GM18507 (cell line): ENCODE measurements around the gene THPO.

Source experiments
- DNase-seq: peaks from one replicate; pipeline ENCODE4 v3.0.0; 2011; ENCODE audit warnings: low read depth; ENCODE audit not compliant: insufficient read length; ENCODE audit errors: extremely low spot score
- FAIRE-seq: peaks from 2 replicates; lab custom pipeline; 2011; peaks lifted over from hg19 to GRCh38; lab: Jason Lieb, UNC

The THPO gene

DNA sequence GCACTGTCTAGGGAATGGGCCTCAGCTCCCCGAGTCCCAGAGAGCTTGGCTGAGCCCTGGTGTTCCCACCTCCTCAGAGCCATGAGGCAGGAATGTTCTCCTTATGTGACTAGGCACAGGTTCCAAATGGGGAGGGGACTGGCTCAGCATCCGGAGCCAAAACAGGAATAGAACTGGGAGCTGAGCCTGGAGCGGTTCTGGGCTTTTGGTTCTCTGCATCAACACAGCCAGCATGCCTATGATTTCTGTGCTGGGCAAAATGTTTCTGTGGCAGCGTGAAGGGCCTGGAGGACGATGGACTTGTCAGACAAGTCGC, 40.6 kb downstream of the THPO start, which contains the start of gene FAM131A:
Gene FAM131A, plus strand, starts transcription at position 202 of the 316 bp plus-strand sequence. Its CDS starts 31 bp downstream, at position 233.
- FAIRE-seq (no peak), DNase-seq (no peak)

DNA sequence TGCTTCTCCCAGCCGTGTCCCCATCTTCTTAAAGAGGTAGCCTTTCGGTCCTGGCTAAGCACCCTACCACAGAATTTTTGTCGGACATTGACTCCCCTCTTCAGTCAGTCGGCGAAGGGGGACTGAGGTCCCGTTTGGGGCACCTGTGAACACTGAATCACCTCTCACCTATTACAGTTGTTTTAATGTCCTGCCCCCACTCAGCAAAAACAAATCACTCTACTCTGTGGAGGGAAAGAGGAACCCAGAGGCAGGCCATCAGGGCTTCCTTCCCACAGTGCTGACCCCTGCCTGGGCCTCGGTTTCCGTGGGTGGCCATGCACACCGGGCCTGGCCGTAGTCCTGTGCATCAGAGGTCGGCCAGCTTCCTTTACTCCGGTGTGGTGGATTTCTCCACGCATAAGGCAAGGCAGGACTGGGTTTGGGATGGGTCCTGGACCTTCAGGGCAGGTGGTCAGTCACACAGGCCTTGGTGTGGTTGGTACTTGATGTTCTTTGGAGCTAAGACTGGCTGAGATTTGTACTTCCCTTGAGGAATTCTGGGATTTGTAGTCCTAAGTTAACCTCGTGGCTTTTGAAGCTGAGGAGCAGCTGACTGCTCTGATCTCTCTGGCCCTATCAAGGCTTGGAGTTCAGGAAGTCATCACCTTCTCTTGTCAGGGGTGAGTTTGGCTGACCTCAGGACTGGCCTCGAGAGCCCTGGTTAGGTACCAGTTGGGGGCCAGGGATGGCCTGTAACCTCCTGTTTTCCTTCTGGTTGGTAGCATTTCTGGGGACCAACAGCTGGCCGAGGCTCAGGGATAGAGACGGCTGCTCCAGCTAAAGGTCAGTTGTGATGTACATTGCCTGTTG, 41.2 kb downstream of the THPO start:
- FAIRE-seq (no peak), DNase-seq (no peak)

DNA sequence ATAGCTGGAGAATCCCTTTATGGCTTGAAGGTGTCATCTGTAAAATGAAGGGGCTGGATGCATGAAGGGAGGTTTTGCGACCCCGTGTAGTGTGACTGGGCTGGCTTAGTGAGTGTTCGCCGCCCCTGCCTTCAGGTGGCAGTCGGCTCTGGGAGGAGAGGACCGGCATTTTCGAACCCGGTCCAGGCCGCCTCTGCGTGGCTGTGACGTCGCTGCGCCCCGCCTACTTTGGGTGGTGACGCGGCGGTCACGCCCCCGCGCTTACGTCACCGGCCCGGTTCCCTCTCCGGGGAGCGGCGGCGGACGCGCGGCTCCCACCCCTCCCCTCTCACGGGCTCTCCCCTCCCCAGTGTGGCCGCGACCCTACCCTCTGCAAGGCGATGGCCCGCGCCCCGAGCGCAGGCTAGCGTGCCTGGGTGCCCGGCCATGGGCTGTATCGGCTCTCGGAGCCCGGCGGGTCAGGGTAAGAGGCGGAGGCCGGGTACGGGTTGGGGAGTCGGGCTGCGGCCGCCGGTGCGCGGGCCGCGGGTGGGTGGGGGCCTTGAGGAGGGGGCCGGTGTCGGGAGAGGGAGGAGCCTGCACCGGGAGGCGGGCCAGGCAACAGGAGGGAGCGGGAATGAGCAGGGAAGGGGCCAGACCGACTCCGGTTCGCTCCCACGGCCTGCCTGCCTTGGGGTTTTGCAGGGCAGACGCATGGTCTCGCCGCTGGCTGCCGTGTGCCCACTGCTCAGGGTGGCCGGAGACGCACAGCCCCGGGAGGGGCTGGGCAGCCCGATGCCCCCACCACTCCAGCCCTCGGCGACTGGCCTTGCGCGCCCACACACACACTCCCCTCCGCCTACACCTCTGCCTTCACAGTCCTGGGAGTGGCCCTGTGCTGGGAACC, 42.1 kb downstream of the THPO start:
- FAIRE-seq (peak; percentile 69), DNase-seq (peak; percentile 76)

- DNase-seq (no peak), FAIRE-seq (no peak)
Observed at GRCh38 chr3:184335291-184335660, 42.7 kb downstream of the THPO start.

- FAIRE-seq (no peak), DNase-seq (no peak)
Observed at GRCh38 chr3:184334470-184335158, 43.4 kb downstream of the THPO start.

DNA sequence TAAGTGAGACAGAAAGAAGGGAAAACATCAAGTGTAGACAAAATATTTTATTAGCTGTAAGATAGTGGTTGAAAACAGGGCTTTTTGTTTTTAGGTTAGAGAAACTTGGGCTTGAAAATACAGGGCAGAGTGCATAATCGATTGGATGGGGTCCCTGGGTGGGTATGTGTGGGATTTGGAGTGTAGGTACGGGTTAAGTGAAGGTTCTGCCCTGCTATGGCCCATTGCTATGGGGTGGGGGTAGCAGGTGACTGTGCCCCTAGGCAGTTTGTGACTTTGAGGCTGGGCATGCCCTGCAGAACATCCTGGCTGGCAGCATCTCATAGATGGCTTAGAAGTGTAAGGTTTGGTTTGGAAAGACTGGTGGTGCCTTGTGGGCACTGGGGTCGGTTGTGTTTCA, 44.3 kb downstream of the THPO start:
- FAIRE-seq: no peak
- DNase-seq: no peak

- DNase-seq: no peak
- no peak for FAIRE-seq
Observed at GRCh38 chr3:184333190-184333589, 44.8 kb downstream of the THPO start.

DNA sequence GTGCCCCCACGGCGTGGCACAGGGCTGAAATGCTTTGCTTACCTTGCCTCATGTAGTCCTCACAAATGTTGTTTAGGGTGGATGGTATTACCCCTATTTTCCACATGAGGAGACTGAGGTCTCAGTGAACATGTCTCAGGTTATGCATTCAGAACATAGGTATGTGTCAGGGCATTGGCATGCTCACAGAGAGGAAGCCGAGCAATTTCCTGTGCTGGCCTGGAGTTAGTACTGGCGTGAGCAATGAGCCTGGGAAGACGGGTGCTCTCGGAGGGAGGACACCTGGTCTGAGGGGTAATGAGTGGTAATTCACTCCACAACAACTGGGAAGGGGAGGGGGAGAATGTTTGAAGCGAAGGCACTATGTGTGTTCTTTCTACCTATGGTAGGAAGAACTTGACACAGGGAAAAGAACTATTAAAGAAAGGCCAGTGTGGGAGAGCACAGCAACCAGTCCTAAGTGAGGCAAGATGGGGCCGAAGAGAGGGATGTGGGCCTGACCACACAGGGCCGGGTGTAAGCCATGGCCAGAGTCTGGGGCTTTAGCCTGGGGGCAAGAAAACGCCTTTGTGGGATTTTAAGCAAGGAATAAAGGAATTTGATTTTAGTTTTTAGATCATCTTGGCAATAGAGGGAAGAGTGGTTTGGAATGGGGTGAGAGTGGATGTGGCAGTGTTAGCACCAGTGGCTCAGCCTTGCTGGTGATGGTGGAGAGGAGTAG, 45.5 kb downstream of the THPO start:
- FAIRE-seq: no peak
- no peak for DNase-seq

DNA sequence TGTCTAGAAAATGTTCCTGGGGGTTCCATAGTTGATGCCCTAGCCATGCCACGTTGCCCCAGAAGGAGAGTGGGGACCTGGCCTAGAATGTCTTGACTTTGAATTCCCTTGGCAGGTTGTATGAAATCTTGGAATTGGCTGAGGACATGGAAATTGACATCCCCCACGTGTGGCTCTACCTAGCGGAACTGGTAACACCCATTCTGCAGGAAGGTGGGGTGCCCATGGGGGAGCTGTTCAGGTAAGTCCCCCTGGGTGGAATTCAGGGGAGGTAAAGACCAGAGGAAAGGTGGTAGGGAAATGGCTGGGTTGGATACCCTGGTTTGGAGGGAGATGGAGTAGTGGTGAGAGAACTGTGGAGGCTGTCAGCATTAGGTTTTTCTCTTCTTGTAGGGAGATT, 49.5 kb downstream of the THPO start:
- FAIRE-seq: no peak
- no peak for DNase-seq

- no peak for DNase-seq
Observed at GRCh38 chr3:184327171-184327570, 50.8 kb downstream of the THPO start.

DNA sequence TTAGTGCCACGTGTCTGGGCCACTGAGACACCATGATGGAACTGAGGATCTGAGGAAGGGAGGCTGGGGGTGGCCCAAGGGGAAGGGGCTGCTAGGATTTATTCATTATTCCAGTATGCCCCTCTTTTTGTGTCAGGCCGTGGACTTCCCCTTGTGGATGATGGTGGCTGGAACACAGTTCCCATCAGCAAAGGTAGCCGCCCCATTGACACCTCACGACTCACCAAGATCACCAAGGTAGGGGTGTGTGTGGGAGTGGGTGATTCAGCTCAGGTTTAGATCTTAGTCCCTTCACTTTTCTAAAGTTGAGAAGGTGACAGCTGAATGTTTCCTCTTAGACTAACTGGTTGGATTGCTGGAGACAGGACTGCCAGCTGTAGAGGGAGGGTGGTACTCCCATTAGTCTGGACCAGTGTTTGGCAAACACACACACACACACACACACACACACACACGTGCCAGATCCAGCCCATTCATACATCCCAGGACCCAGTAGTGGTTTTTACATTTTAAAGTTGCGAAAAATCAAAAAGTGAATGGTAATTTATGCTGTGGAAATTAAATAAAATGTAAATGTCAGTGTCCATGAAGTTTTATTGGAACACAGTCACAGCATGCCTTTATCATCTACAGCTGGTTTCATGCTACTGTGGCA, 52.2 kb downstream of the THPO start:
- DNase-seq: no peak
- FAIRE-seq: no peak

More at GRCh38 chr3:184327171-184327570, 50.8 kb downstream of the THPO start:
- no peak for FAIRE-seq

DNA sequence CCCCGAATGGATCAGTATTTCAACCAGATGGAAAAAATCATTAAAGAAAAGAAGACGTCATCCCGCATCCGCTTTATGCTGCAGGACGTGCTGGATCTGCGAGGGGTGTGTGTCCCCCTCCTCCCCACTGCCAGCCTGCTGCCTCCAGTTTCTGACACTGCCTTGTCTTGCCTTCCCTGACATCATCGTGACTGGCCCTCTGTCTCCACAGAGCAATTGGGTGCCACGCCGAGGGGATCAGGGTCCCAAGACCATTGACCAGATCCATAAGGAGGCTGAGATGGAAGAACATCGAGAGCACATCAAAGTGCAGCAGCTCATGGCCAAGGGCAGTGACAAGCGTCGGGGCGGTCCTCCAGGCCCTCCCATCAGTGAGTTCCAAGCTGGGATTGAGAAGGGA, 52.7 kb downstream of the THPO start:
- FAIRE-seq (no peak), DNase-seq (no peak)

- DNase-seq (no peak), FAIRE-seq (no peak)
Observed at GRCh38 chr3:184323696-184324095, 54.3 kb downstream of the THPO start.

DNA sequence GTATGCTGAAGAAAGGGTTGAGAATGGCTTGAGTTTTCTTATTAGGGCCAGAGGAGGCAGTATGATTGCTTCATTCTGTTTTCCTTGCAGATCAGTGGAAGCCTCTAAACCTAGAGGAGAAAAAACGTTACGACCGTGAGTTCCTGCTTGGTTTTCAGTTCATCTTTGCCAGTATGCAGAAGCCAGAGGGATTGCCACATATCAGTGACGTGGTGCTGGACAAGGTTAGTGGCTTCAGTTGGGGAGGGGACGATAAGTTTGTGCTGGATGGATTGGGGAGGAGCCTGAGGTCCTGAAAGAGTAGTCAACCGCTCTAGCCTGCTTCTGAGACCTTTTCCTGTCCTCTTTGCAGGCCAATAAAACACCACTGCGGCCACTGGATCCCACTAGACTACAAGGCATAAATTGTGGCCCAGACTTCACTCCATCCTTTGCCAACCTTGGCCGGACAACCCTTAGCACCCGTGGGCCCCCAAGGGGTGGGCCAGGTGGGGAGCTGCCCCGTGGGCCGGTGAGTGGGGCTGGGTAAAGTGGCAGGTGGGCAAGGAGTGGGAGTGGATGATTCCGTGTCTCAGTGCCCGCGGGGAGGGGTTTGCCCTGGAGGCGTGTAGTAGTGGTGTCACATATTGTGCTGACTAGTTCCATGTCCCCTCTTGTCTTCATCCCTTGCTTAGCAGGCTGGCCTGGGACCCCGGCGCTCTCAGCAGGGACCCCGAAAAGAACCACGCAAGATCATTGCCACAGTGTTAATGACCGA, 55.1 kb downstream of the THPO start:
- FAIRE-seq: no peak

More for the DNA sequence above, 55.1 kb downstream of the THPO start:
- DNase-seq: no peak
